Duodenal mucosa (tissue), 2 donors: ENCODE data around the gene KRTAP10-9.
"Not testable (repeated sequence)": the region's sequence is repeated elsewhere in the genome, so short reads cannot be mapped to it uniquely, and the experiment has no call there.

Experiments
- H3K27ac ChIP-seq: one replicate; pipeline ENCODE4 v1.7.0; 2013; ENCODE audit warnings: low read depth, low read length
- H3K27me3 ChIP-seq, 2 donors: one replicate each; pipeline ENCODE4 v1.7.0; 2013; ENCODE audit warnings: low read length in 2 of 2, control low read depth in 1 of 2; ENCODE audit not compliant: insufficient read depth in 2 of 2, control insufficient read depth in 1 of 2
- H3K36me3 ChIP-seq, 2 donors: one replicate each; pipeline ENCODE4 v1.7.0; 2013; ENCODE audit warnings: low read length in 2 of 2, control low read depth in 1 of 2; ENCODE audit not compliant: insufficient read depth in 2 of 2, control insufficient read depth in 1 of 2
- H3K4me1 ChIP-seq, 2 donors: one replicate each; pipeline ENCODE4 v1.7.0; 2013; ENCODE audit warnings: low read length in 2 of 2, control low read depth in 1 of 2; ENCODE audit not compliant: insufficient read depth in 2 of 2, control insufficient read depth in 1 of 2
- H3K4me3 ChIP-seq, 2 donors: one replicate each; pipeline ENCODE4 v1.7.0; 2013; ENCODE audit warnings: low read length in 2 of 2, low read depth in 1 of 2
- H3K9ac ChIP-seq, 2 donors: one replicate each; pipeline ENCODE4 v1.7.0; 2013; ENCODE audit warnings: low read length in 2 of 2, low read depth in 1 of 2
- H3K9me3 ChIP-seq, 2 donors: one replicate each; pipeline ENCODE4 v1.7.0; 2013; ENCODE audit warnings: low read length in 2 of 2, control low read depth in 1 of 2; ENCODE audit not compliant: control insufficient read depth in 1 of 2

Gene KRTAP10-9

DNA sequence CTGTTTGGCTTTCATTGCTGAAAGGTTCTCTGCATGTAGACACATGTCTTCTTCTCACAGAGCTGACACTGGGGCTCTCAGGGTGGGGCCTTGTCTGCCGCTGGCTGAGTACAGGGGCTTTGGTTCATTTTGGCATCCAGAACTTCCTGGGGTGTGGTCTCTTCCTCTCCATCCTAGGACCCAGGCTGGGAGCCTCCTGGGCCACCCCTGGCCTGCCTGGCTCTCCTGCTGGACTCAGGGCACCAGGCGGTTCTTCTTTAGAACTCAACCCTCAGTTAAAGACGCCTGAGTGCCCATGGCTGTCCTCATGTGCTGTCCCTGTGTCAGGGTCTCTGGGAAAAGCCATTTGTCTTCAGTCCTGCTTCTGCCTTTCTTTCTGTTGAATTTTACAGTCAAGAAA is 41.0 kb upstream of the KRTAP10-9 start:
- Histone ChIP-seq H3K4me3 (no peak overlapping the region), H3K36me3 (no peaks in the 10 kb centered on the region), H3K9ac (no peak overlapping the region), H3K4me1 (no peaks in the 10 kb centered on the region), H3K9me3 (peaks cover 0 to 2% of the 10 kb centered on the region in 2 donors), H3K27ac (no peak overlapping the region), H3K27me3 (peaks cover 0 to 6% of the 10 kb centered on the region in 2 donors)

DNA sequence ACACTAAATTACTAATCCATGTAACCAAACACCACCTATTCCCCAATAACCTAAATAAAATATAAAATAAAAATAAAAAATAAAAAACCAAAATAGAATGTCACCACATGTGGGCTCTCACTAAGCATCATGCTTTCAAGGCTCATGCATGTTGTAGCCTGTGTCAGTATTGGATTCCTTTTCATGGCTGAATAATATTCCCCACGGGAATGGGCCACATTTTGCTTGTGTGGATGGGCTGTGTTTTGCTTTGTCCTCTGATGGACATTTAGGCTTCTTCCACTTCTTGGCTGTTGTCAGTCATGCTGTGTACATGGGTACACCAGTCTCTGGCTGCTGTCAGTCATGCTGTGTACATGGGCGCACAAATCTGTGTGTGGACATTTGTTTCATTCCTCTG is 37.8 kb upstream of the KRTAP10-9 start:
- no peak overlapping the region for H3K4me3 ChIP-seq
- H3K9me3 ChIP-seq = no peaks in the 10 kb centered on the region
- peaks cover 0 to 14% of the 10 kb centered on the region in 2 donors for H3K27me3 ChIP-seq
- no peak overlapping the region for H3K9ac ChIP-seq
- no peaks in the 10 kb centered on the region for H3K36me3 ChIP-seq
- no peak overlapping the region for H3K27ac ChIP-seq
- no peaks in the 10 kb centered on the region for H3K4me1 ChIP-seq

DNA sequence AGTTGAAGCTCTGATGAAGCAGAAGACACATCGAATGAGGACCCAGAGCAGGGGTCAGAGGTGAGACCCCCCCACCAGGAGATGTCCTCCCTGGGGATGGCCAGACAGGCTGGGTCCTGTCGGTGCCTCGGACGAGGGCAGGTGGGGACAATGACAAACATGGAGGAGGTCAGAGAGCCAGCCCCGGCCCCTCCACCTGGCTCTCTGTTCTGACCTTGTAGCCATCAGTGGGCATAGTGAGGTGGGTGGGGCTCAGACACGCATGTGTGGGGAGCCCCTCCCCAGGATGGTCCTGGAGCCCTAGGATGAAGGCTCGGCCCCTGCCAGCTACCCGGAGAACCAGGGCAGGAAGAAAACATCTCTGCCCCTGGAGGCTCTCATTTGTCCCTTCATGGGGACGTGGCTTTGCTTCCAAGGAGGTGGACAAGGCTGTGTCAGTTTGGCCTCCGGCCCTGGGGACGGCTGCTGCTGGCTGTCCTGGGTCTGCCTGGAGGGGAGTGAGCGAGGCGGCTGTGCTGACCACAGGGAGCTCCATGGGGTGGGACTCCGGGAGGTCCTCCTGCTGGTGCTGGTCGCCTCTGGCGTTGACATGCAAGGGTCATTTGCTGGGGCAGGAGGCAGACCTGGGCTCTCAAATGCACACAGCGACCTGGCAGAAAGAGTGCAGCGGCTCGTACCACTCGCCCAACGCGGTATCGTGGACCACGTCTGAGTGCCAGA is 37.1 kb upstream of the KRTAP10-9 start:
- no peaks in the 10 kb centered on the region for H3K36me3 ChIP-seq
- H3K9ac ChIP-seq = no peak overlapping the region
- H3K9me3 ChIP-seq = no peaks in the 10 kb centered on the region
- H3K4me1 ChIP-seq = no peaks in the 10 kb centered on the region
- no peak overlapping the region for H3K27ac ChIP-seq
- no peak overlapping the region for H3K4me3 ChIP-seq
- H3K27me3 ChIP-seq = peaks cover 0 to 14% of the 10 kb centered on the region in 2 donors

DNA sequence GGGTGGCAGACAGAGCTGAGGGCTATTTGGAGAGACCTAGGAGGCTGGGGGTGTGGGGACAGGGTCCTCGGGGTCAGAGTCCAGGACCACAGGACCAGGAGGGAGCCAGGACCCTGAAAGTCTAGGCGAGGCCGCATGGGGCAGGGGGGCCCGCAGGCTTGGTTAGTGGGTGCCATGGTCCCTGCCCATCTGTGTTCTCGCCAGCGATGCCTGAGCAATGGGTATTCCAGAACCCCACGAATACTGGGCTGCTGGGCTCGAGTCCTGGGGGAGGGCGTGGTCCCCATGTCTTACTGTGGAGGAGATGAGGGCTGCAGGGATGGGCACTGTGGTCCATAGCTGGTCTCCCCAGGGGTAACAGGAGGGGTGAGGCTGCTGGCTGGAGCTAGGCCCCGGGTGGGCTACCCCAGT is 36.6 kb upstream of the KRTAP10-9 start:
- H3K9ac ChIP-seq = no peak overlapping the region
- H3K27ac ChIP-seq = no peak overlapping the region
- H3K4me1 ChIP-seq = no peaks in the 10 kb centered on the region
- H3K36me3 ChIP-seq = no peaks in the 10 kb centered on the region
- peaks cover 0 to 18% of the 10 kb centered on the region in 2 donors for H3K27me3 ChIP-seq
- H3K9me3 ChIP-seq = no peaks in the 10 kb centered on the region
- H3K4me3 ChIP-seq = no peak overlapping the region

DNA sequence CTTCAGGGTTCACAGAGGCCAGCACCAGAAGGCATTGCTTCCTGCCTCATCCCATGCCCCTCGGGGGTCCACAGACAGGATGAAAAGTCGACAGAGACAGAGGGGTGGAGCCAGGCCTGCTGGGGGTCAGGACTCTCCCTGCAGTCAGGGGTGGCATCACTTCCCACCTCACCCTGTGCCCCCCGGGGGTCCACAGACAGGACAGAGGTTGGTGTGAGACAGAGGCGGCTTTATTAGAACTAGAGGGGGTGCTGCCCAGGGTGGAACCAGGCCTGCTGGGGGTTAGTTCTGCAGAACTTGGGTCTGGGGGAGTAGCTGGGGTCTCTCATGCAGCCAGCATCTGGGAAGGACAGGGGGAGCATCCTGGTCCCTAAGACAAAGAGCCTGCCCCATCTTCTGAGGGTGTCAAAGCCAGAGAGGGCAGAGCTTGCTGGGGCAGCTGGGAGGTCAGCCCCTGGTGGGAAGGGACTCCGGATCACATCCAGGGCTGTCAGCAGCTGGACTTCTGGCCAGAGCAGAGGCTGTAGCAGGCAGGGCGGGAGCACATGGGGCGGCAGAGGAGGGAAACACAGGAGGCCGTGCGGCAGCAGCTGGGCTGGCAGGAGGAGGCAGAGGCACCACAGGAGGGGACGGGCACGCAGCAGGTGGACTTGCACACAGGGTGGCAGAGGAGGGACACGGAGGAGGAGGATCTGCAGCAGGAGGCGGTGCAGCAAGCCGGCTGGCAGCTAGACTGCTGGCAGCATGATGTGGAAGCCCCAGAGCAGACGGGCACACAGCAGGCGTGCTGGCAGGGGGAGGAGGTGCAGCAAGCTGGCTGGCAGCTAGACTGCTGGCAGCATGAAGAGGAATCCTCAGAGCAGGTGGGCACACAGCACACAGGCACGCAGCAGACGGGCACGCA is 35.7 kb upstream of the KRTAP10-9 start:
- not testable (repeated sequence) for H3K9me3 ChIP-seq, H3K4me3 ChIP-seq, H3K36me3 ChIP-seq, H3K27ac ChIP-seq, H3K9ac ChIP-seq, H3K4me1 ChIP-seq
- peaks cover 0 to 17% of the 10 kb centered on the region in 2 donors for H3K27me3 ChIP-seq

DNA sequence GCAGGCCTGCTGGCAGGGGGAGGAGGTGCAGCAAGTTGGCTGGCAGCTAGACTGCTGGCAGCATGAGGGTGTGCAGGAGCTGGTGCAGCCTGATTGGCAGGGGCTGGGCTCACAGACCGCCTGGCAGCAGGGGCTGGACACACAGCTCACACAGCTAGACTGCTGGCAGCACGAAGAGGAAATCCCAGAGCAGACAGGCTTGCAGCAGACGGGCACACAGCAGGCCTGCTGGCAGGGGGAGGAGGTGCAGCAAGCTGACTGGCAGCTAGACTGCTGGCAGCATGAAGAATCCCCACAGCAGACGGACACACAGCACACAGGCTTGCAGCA is 35.1 kb upstream of the KRTAP10-9 start:
- H3K27ac ChIP-seq, H3K4me1 ChIP-seq, H3K36me3 ChIP-seq, H3K4me3 ChIP-seq, H3K9ac ChIP-seq, H3K9me3 ChIP-seq: not testable (repeated sequence)
- H3K27me3 ChIP-seq = peaks cover 0 to 16% of the 10 kb centered on the region in 2 donors

DNA sequence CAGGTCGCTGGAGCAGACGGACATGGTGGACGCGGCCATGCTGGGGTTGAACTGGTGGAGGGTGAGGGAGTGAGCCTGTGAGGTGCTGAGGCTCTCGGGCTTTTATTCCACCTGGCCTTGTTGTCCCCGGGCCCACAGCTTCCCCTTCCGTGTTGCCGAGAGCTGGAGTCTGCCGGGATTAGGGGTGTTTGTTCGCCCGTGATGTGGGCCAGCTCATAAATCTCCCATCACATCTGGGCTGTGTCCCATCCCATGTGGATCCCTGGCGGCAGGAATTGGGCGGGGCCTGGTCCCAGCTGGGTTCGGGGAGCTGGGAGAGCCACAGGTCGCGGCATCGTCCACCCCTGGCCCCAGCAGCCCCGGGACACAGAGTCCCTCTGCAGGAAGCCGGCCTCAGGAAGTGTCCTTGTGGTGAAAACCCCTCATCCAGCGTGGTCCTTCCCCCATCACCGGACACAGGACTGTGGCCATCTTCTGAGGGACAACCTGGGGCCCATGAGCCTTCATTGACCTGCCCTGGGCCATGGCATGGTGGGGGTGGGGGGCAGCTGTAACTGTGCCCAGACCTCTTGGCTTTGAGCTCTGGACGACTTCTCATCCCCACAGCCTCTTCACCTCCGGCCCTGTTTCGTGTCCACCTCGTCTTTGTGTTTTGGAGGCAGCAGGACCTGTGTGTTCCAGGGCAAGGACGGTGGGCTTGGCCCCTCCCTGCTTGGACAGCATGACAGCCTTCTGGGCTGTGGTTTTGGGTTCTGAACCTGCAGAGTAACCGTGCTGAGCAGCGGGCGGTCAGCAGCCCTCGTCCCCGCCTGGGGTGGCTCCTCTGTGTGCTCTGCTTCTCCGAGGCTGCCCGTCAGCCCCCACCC is 34.2 kb upstream of the KRTAP10-9 start, which contains the start of gene KRTAP10-6:
KRTAP10-6 (minus strand) TSS at position 60 of the 866 bp plus-strand sequence; CDS start at position 39, 21 bp downstream.
- H3K9ac ChIP-seq = no peak within 1 kb of the TSS
- H3K27ac ChIP-seq = no peak within 1 kb of the TSS
- H3K4me3 ChIP-seq = no peak within 1 kb of the TSS
- H3K9me3 ChIP-seq = no peaks in the 10 kb centered on the region
- H3K27me3 ChIP-seq = peaks cover 0 to 16% of the 10 kb centered on the region in 2 donors
- no peaks in the 10 kb centered on the region for H3K36me3 ChIP-seq
- no peaks in the 10 kb centered on the region for H3K4me1 ChIP-seq

DNA sequence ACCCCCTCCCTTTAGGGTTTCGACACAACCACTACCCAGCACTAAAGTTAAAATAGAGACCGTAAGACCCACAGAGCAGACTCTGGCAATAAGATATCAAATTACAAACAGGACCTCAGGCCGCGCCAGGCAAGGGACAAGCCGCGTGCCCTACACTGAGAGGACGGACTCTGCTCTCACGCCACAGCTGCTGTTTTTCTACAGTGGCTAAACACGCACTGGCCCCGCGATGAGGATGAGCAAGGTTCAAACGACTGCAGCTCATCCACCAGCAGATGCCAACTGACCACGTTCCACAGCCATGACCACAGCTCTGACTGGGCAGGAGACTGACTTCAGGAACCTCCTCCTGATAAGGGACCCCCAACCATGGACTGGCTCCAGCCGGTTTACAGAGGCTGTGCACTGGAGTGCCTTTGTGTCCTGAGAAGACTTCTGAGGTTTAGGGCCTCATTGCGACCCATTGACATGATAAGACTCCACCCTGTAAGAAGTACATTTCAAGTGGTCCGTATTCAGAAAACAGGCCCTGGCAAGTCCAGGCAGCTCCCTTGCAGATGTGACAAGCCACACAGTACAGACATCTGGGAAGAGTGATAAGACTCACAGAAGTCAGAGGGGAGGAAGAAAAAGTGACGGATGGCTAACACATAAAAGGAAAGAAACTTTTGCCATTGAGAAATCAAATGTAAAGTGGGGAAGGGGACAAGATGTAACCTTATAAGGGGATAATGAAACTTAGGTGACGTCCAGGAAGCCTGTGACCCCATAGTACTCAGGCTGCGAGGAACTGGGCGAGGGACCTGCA is 33.1 kb upstream of the KRTAP10-9 start:
- Histone ChIP-seq H3K4me1 (no peaks in the 10 kb centered on the region), H3K27ac (no peak overlapping the region), H3K9me3 (no peaks in the 10 kb centered on the region), H3K9ac (no peak overlapping the region), H3K27me3 (peaks cover 0 to 16% of the 10 kb centered on the region in 2 donors), H3K36me3 (no peaks in the 10 kb centered on the region), H3K4me3 (no peak overlapping the region)

DNA sequence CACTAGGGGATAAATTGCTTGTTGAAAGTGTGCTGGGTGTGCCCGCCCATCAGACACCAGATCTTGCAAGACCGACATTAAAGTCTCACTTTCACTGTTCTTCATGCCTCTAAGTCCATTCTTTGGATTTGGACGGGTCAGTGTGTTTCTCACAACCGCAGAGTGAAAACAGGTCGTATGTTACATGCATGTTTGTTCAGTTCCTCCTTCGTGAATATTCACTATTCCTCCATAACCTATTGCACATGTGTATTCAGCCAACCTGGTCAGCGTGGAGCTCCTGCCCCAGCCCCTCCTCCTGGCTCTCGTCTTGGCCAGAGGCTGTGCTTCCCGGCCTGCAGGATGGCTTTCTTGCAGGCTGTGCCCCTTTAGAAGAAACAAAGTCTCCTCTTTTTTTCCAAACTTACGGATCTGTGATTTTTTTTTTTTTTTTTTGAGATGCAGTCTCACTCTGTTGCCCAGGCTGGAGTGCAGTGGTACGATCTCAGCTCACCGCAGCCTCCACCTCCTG is 32.4 kb upstream of the KRTAP10-9 start:
- H3K36me3 ChIP-seq = no peaks in the 10 kb centered on the region
- H3K27ac ChIP-seq = no peak overlapping the region
- H3K4me3 ChIP-seq = no peak overlapping the region
- no peaks in the 10 kb centered on the region for H3K9me3 ChIP-seq
- H3K9ac ChIP-seq = no peak overlapping the region
- peaks cover 0 to 14% of the 10 kb centered on the region in 2 donors for H3K27me3 ChIP-seq
- H3K4me1 ChIP-seq = no peaks in the 10 kb centered on the region
